ENCODE data around the gene ADGRG3. TPM values are rescaled to one million over a fixed set of nuclear protein-coding genes. Genes with fewer than 3 reads are reported as not detected.
"Not testable (repeated sequence)": the region's sequence is repeated elsewhere in the genome, so short reads cannot be mapped to it uniquely, and the experiment has no call there.

The ADGRG3 gene
- total RNA-seq, 2 experiments from 2014 or later: not detected

DNA sequence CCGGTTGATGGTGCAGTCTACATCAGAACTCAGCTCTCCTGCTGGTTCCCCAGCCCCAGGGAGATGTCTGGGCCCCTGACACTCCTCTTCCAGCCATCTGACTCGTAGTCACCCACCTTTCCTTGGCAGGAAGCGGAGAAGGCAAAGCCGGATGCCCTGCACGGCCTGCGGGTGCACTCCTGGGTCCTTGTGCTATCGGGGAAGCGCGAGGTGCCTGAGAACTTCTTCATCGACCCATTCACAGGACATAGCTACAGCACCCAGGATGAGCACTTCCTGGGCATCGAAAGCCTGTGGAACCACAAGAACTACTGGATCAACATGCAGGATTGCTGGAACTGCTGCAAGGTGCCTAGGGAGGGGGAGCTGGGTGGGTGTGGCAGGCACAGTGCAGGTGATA, 39.2 kb downstream of the ADGRG3 start:
- no peaks in the 10 kb centered on the region for H3K9me3 Mint-ChIP-seq
- TF ChIP-seq, protein P1, sequence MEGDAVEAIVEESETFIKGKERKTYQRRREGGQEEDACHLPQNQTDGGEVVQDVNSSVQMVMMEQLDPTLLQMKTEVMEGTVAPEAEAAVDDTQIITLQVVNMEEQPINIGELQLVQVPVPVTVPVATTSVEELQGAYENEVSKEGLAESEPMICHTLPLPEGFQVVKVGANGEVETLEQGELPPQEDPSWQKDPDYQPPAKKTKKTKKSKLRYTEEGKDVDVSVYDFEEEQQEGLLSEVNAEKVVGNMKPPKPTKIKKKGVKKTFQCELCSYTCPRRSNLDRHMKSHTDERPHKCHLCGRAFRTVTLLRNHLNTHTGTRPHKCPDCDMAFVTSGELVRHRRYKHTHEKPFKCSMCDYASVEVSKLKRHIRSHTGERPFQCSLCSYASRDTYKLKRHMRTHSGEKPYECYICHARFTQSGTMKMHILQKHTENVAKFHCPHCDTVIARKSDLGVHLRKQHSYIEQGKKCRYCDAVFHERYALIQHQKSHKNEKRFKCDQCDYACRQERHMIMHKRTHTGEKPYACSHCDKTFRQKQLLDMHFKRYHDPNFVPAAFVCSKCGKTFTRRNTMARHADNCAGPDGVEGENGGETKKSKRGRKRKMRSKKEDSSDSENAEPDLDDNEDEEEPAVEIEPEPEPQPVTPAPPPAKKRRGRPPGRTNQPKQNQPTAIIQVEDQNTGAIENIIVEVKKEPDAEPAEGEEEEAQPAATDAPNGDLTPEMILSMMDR (IDR thresholded peaks at IDR 0.05): no peak
- intact Hi-C loops (cut with micrococcal nuclease): no loop called here
- no peak overlapping the region for H3K27ac Mint-ChIP-seq
- no peak overlapping the region for H3K4me3 Mint-ChIP-seq
- peaks cover 4% of the 10 kb centered on the region for H3K4me1 Mint-ChIP-seq (ENCODE audit: low read depth)
- no peaks in the 10 kb centered on the region for H3K36me3 Mint-ChIP-seq (ENCODE audit: low read depth)
- H3K27me3 Mint-ChIP-seq: peaks cover 3% of the 10 kb centered on the region
- no peak for DNase-seq
- ATAC-seq: no peak
- ChIA-PET POLR2A (interaction anchor here (1.0 kb wide), 1 partner anchor 142 kb away, joined by 3 read pairs; no protein-coding TSS in a partner anchor), CTCF (no interaction called here)

DNA sequence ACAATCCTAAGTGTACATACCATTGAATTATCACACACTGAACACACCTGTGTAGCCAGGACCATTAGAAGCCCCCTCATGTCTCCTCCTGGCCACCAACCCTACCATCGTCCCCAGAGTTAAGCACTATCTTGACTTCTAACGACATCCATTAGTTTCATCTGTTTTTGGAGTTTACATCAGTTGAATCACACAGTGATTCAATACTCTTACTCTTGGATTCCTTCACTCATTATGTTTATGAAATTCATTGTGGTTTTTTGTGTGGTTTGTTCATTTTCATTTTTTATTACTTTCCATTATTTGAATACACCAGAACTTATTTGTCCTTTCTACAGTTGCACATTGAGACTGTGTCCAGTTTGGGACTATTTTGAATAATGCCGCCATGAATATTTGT, 40.1 kb downstream of the ADGRG3 start:
- intact Hi-C loops (cut with micrococcal nuclease): no loop called here
- no peak for ATAC-seq
- peaks cover 4% of the 10 kb centered on the region for H3K4me1 Mint-ChIP-seq (ENCODE audit: low read depth)
- H3K9me3 Mint-ChIP-seq: no peaks in the 10 kb centered on the region
- TF ChIP-seq, protein P1 (IDR thresholded peaks at IDR 0.05): no peak
- H3K4me3 Mint-ChIP-seq: no peak overlapping the region
- H3K27ac Mint-ChIP-seq: no peak overlapping the region
- H3K36me3 Mint-ChIP-seq (ENCODE audit: low read depth): no peaks in the 10 kb centered on the region
- ChIA-PET POLR2A (no interaction called here), CTCF (no interaction called here)
- H3K27me3 Mint-ChIP-seq: peaks cover 3% of the 10 kb centered on the region
- no peak for DNase-seq

DNA sequence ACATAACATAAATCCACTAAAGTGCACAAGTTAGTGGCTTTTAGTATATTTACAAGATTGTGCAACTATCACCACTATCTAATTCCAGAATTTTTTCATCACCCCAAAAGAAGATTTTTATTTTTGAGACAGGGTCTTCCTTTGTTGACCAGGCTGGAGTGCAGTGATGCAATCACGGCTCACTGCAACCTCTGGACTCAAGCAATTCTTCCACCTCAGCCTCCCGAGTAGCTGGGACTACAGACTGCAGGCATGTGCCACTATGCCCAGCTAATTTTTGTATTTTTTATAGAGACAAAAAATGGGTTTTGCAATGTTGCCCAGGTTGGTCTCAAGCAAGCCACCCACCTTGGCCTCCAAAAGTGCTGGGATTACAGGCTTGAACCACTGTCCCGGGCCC, 41.6 kb downstream of the ADGRG3 start:
- ATAC-seq (no peak), DNase-seq (no peak)
- TF ChIP-seq, protein P1 (IDR thresholded peaks at IDR 0.05): no peak
- Mint-ChIP-seq H3K36me3 (ENCODE audit: low read depth) (no peaks in the 10 kb centered on the region), H3K27ac (no peak overlapping the region), H3K27me3 (peaks cover 3% of the 10 kb centered on the region), H3K9me3 (no peaks in the 10 kb centered on the region), H3K4me1 (ENCODE audit: low read depth) (peaks cover 4% of the 10 kb centered on the region), H3K4me3 (no peak overlapping the region)
- CTCF ChIA-PET: interaction anchor here (1.4 kb wide), 1 partner anchor 134 kb away, joined by 4 read pairs; no protein-coding TSS in a partner anchor
- intact Hi-C loops (cut with micrococcal nuclease): no loop called here
- POLR2A ChIA-PET: no interaction called here

DNA sequence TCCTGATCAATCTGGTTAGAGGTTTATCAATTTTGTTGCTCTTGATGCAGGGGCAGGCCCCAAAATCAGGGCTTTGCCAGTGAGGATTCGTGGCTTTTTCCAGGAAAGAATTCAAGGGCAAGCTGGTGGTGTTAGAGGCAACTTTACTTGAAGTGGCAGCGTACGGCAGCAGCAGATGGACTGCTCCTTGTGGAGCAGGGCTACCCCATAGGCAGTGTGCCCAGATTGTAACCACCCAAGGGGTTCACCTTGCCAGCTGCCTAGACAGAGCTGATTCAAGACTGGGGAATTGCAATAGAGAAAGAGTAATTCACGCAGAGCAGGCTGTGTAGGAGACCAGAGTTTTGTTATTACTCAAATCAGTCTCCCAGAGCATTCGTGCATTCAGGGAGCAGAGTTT, 43.2 kb downstream of the ADGRG3 start:
- H3K36me3 Mint-ChIP-seq (ENCODE audit: low read depth): no peaks in the 10 kb centered on the region
- POLR2A ChIA-PET: no interaction called here
- intact Hi-C loops (cut with micrococcal nuclease): no loop called here

DNA sequence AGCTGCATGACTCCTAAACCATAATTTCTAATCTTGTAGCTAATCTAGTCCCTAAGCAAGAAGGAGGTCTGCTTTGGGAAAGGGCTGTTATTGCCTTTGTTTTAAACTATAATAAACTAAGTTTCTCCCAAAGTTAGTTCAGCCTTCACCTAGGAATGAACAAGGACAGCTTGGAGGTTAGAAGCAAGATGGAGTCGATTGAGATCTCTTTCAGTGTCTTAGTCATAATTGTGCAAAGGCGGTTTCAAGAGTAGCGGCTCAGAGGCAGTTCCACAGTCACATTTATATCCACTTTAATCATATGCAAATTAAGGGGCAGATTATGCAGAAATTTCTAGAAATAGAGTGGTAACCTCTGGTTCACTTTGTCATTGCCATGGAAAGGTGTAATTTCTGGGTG, 43.9 kb downstream of the ADGRG3 start:
- Mint-ChIP-seq H3K36me3 (ENCODE audit: low read depth) (no peaks in the 10 kb centered on the region), H3K4me1 (ENCODE audit: low read depth) (peaks cover 4% of the 10 kb centered on the region), H3K27ac (no peak overlapping the region), H3K9me3 (no peaks in the 10 kb centered on the region), H3K4me3 (no peak overlapping the region), H3K27me3 (peaks cover 1% of the 10 kb centered on the region)
- TF ChIP-seq, protein P1 (IDR thresholded peaks at IDR 0.05): no peak
- no peak for DNase-seq
- intact Hi-C loops (cut with micrococcal nuclease): no loop called here
- CTCF ChIA-PET: interaction anchor here (1.7 to 4.2 kb wide), 2 partner anchors 63 to 136 kb away, joined by 7 to 23 read pairs; no protein-coding TSS in a partner anchor
- POLR2A ChIA-PET: no interaction called here
- ATAC-seq: no peak

More for the DNA sequence above, 43.2 kb downstream of the ADGRG3 start:
- ATAC-seq (no peak), DNase-seq (no peak)
- no peak overlapping the region for H3K27ac Mint-ChIP-seq
- TF ChIP-seq, protein P1 (IDR thresholded peaks at IDR 0.05): no peak
- peaks cover 4% of the 10 kb centered on the region for H3K4me1 Mint-ChIP-seq (ENCODE audit: low read depth)
- CTCF ChIA-PET: interaction anchor here (1.7 to 4.2 kb wide), 2 partner anchors 63 to 135 kb away, joined by 7 to 23 read pairs; no protein-coding TSS in a partner anchor
- no peaks in the 10 kb centered on the region for H3K9me3 Mint-ChIP-seq
- H3K27me3 Mint-ChIP-seq: peaks cover 3% of the 10 kb centered on the region
- H3K4me3 Mint-ChIP-seq: no peak overlapping the region

DNA sequence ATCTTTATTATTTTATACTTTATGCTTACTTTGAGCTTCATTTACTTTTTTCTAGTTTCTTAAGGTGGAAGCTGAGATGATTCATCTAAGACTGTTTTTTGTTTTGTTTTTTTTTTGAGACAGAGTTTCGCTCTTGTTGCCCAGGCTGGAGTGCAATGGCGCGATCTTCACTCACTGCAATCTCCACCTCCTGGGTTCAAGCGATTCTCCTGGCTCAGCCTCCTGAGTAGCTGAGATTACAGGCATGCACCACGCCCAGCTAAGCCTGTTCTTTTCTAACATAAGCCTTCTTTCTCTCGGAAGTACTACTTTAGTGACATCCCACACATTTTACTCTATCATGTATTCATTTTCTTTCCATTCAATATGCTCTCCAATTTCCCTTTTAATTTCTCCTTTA, 44.5 kb downstream of the ADGRG3 start:
- ATAC-seq; H3K27me3 Mint-ChIP-seq; DNase-seq; H3K27ac Mint-ChIP-seq; intact Hi-C loops (cut with micrococcal nuclease); H3K9me3 Mint-ChIP-seq; H3K36me3 Mint-ChIP-seq (ENCODE audit: low read depth); H3K4me3 Mint-ChIP-seq; POLR2A ChIA-PET; H3K4me1 Mint-ChIP-seq (ENCODE audit: low read depth): not testable (repeated sequence)
- CTCF ChIA-PET: interaction anchor here (4.2 kb wide), 1 partner anchor 136 kb away, joined by 23 read pairs; no protein-coding TSS in a partner anchor
